Anterior cingulate cortex (tissue), 58 donors: Measurements from ENCODE around the gene ADAM15.

Experiments used
- DNase-seq, 58 donors: peaks; one replicate each; lab custom pipeline; 2025; lab: John Stamatoyannopoulos, UW

Gene ADAM15

GRCh38 chr1:155048449-155049334 is 2.4 kb upstream of the ADAM15 start:
- no peak for DNase-seq

GRCh38 chr1:155049651-155050559 is 1.2 kb upstream of the ADAM15 start:
- peak in 2 of 58 donors; percentile 24 to 49 for DNase-seq

- DNase-seq = peak in 4 of 58 donors; percentile 40 to 63 (median 56)
Measured at GRCh38 chr1:155051342-155051776, 243 bp downstream of the ADAM15 start.

- DNase-seq = peak in 44 of 58 donors; percentile 4 to 63 (median 41)
Measured at GRCh38 chr1:155051777-155052398, 772 bp downstream of the ADAM15 start.

GRCh38 chr1:155052439-155053395 is 1.6 kb downstream of the ADAM15 start:
- peak in 1 of 58 donors; percentile 11 for DNase-seq

- DNase-seq = no peak
Measured at GRCh38 chr1:155053531-155054105, 2.5 kb downstream of the ADAM15 start.

DNA sequence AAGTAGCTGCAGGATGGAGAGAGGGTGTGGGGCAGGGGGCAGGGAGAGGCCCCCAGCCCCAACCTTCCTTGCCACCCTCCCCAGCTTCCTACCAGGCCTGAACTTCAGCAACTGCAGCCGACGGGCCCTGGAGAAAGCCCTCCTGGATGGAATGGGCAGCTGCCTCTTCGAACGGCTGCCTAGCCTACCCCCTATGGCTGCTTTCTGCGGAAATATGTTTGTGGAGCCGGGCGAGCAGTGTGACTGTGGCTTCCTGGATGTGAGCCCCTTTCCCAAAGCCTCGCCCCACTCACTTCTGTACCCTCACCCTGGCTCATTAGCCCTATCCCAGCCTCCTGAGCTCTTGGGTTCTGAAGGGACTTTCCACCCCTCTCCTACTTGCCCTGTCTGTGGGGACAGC is 6.0 kb downstream of the ADAM15 start:
- no peak for DNase-seq

GRCh38 chr1:155057788-155058211 is 6.7 kb downstream of the ADAM15 start:
- DNase-seq = no peak

DNA sequence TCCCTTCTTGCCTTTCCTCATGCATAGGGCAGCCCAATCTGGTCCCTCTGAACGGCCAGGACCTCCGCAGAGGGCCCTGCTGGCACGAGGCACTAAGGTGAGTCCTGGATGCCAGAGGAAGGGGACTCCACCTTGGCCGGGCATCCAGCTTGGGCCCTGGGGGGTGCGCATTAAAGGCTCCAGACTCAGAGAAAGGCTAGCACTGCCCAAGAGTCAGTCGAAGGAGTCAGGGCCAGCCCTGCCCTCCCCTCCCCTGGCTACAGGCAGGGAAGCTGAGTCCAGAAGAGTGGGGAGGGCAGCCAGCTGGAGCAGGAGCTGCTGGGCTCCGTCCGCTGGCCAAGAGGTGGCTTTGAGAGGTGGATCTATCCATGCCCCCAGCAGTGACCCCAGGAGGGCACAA is 9.6 kb downstream of the ADAM15 start:
- DNase-seq = no peak

DNA sequence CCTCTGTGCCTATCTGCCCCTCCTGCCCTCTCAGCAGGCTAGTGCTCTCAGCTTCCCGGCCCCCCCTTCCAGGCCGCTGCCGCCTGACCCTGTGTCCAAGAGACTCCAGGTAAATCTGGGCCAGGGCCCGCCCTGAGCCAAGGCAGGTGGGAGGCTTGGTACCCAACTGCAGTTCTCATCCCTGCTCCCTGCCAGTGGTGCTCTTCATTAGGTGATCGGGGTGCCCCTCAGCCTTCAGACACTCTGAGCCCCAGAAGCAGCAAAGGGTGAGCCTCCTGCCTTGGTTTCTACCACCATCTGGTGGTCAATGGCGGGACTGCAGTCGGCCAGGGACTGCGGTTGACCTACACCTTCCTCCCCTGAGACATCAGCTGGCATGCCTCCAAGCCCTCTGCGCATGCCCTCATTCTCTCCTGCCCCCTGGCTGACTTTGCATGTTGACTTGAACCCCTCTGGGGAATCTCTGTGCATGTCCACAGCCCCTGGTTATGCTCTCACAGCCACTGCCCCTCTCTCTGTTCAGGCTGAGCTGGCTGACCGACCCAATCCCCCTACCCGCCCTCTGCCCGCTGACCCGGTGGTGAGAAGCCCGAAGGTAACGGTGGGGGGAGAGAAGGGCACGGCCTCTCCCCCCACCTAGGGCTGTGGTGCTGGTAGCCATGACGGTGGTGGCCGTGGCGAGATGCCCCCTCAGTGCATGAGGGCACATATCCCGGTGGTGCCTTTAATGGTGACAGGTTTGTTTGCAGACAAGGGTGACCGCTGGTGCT is 10.4 kb downstream of the ADAM15 start:
- DNase-seq = peak in 52 of 58 donors; percentile 21 to 84 (median 54)

- no peak for DNase-seq
Measured at GRCh38 chr1:155062151-155062686, 11.1 kb downstream of the ADAM15 start.

DNA sequence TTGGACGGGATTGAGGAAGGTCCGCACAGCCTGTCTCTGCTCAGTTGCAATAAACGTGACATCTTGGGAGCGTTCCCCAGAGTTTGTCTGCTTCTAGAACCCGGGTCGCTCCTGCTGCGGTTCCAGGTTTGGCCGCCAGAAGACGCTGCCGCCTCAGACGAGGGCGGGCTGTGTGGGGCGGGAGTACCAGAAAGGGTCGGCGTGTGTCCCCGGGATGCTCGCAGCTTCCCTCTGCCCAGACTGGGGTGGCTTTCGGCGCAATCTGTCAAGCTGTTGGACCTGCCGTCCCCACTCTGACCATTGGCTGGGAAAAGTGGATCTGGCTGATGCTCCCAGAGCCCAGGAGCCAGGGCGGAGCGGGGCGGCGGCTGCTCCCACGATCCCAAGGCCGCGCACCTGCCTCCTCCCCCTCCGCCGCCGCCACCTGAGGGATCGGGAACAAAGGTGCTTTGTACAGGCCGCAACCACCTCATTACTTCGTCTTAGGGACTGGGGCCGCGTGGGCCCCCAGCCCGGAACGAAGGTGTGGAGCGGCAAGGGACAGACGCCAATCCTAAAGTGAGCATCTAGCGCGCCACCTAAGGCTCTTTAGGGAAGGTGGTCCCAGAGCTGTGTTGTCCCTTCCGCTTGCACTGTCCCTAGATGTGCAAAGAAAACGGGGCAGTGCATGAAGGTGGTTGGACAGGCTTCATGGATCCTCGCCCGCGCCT is 11.7 kb downstream of the ADAM15 start:
- peak in 9 of 58 donors; percentile 6 to 37 (median 13) for DNase-seq

- peak in 47 of 58 donors; percentile 15 to 78 (median 48) for DNase-seq
Measured at GRCh38 chr1:155063550-155064110, 12.5 kb downstream of the ADAM15 start, which contains the start of gene EFNA4. EFNA4 (plus strand) TSS chr1:155063740; CDS start chr1:155063824, 84 bp downstream.

DNA sequence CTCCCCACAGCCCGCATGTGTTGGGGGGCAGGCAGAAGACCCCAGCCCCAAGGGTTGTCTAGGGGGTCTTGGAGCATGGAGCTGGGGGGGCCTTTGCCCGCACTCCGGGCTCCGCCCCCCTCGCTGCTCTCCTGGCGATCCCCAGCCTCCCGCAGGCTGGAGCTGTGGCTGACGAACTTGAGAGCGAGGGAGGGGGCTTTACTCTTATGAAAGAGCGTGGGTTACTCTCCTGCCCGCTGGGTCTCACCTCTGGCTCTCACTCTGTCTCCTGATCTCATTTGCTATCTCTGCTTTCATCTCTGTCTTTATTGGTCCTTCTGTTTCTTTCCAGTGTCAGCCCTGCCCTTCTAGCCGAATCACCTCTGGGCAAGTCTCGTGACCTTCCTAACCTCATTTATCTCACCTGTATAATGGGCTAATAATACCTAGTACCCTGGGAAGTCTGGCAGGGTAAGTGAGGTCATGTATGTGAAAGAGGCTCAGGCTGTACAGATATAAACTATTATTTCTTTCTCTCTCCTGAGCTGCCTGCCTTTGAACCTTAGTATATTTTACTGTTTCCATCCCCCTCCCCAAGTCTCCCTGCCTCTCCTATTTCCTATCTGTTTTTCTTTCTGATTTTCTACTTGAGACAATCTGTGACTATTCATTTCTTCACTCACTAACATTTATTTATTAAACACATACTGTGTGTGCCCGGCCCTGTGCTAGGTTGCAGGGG is 13.2 kb downstream of the ADAM15 start:
- DNase-seq = peak in 1 of 58 donors; percentile 67

DNA sequence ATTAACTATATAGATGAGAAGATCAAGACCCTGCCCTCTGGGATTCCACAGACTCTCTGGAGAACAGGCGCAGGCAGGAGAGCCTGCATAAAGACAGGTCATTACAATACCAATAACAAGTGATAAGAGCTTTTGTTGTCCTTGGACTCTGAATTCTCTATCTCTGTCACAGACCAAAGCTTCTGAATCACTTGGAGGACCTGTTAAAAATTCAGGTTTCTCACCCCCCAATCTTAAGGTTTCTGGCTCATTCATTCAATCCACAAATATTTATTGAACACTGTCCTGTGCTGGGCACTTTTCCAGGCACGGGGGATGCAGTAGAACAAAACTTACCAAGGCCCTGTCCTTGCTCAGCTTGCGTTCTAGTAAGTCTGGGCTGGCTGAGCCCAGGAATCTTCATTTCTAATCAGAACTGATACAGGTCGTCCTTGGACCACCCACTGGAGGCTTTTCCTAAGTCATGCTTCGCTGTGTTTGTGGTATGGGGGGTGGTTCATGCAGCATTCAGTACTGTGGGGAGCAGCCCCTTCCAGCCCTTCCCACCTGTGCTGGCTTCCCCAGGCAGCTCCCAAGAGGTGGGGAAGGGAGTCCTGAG is 13.8 kb downstream of the ADAM15 start:
- DNase-seq = no peak

DNA sequence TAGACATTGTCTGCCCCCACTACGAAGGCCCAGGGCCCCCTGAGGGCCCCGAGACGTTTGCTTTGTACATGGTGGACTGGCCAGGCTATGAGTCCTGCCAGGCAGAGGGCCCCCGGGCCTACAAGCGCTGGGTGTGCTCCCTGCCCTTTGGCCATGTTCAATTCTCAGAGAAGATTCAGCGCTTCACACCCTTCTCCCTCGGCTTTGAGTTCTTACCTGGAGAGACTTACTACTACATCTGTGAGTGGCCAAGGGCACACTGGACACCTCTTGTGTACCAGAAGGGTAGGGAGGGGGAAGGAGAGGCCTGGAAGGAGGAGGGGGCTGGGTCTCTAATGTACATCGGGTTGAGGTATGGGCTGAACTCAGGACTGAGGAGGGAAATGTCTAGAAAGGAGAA is 15.7 kb downstream of the ADAM15 start:
- no peak for DNase-seq
